D721Med (cell line): ENCODE measurements around the gene NPC1.

Experiments
- DNase-seq: peaks from one replicate; pipeline ENCODE4 v3.0.0; 2011; ENCODE audit warnings: low spot score; ENCODE audit not compliant: insufficient read length
- FAIRE-seq: peaks from 2 replicates; lab custom pipeline; 2011; peaks lifted over from hg19 to GRCh38; lab: Jason Lieb, UNC
- TF ChIP-seq, protein P1 (sequence below): IDR thresholded peaks from 2 replicates; pipeline ENCODE4 v1.5.1; 2012; ENCODE audit warnings: mild to moderate bottlenecking, control low read depth; ENCODE audit not compliant: insufficient read depth; ENCODE audit errors: missing control alignments

Gene NPC1

DNA sequence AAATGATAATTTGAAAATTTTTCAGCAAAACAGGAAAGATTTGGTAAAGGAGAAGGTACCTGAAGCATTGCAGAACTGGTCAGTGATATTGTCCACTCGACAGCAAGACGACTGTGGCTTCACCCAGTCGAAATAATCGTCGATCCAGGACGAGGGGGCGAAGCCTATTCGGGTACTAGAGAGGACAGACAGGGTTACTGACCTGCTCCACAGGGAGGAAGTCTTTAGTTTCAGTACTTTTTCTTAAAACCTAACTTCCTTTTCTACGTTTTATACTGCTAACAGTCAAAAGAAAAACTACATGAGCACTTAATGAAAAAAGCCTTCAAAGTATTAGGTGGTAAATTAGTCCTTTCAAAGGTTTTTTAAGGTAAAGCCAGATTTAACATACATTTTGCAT is 47.0 kb downstream of the NPC1 start:
- no peak for DNase-seq
- TF ChIP-seq, protein P1, sequence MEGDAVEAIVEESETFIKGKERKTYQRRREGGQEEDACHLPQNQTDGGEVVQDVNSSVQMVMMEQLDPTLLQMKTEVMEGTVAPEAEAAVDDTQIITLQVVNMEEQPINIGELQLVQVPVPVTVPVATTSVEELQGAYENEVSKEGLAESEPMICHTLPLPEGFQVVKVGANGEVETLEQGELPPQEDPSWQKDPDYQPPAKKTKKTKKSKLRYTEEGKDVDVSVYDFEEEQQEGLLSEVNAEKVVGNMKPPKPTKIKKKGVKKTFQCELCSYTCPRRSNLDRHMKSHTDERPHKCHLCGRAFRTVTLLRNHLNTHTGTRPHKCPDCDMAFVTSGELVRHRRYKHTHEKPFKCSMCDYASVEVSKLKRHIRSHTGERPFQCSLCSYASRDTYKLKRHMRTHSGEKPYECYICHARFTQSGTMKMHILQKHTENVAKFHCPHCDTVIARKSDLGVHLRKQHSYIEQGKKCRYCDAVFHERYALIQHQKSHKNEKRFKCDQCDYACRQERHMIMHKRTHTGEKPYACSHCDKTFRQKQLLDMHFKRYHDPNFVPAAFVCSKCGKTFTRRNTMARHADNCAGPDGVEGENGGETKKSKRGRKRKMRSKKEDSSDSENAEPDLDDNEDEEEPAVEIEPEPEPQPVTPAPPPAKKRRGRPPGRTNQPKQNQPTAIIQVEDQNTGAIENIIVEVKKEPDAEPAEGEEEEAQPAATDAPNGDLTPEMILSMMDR: no peak
- FAIRE-seq: no peak

DNA sequence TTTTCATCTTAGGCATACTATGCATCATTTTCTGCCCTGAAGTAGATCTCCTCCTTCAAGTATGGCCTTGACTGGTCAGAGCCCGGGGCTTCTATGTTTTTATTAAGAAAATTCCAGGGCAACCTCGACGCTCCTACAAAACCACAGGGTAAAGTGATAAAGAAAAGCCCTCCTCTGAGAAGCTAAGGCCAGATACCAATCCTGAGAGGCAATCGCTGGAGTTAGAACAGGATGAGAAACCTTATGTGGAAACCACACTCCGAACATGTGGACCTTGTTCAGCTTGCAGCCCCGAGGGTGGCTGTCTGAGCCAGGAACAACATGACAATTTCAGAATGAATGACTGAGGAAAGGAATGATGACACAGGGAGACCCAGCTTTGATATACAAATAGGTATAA is 47.4 kb downstream of the NPC1 start:
- DNase-seq: no peak
- TF ChIP-seq, protein P1: no peak
- no peak for FAIRE-seq

DNA sequence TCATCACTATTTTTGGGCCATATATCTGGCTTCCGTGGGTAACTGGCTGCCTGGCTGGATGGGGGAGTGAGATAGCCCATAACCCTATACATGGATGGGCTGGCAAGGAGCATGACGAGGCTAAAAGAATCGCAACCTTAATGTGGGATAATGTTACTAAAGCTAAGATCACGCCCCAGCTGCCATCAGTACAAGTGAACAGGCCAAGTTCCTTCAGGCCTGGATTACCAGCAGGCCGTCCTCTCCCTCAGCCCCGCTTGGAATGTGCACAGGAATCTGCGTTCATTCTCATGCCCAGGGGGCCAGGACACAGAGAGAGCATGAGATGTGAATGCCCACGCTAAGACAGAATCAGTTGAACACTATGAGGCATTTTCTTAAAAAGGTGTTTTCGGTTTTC is 48.3 kb downstream of the NPC1 start:
- no peak for DNase-seq
- TF ChIP-seq, protein P1: no peak
- FAIRE-seq: no peak

DNA sequence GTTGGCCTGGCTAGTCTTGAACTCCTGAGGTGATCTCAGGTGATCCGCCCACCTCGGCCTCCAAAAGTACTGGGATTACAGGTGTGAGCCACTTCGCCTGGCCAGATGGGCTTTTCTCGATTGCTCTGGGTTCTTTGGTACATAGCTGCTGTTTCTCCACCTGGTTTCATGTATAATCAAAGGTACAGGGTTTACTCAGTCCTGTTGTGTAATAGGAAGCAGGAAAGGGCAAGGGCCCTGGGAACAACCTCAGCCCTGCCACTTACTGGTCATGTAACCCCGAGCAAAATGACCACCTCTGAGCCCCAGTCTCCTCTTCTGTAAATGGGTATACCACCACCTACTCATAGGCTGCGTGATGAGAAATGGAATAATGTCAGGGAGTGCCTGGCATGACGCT is 49.0 kb downstream of the NPC1 start:
- no peak for FAIRE-seq

DNA sequence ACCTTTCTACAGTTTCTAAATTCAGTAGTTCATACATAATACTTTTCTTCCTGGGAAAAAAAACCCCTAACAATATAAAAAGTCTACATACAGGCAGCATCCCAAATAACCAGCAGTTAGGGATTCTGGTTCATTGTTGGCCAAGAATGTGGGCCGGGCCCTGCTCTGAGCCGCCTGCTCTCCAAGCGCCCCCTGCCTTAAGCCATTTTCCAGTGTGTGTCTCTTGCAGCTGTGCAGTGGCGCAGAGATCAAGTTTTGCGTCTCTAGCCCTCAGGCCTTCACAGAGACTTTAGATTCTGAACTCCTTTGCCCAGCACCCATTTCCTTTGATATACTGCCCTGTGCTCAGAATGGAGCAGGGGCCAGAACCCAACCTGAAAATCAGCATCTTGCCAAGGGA is 50.1 kb downstream of the NPC1 start:
- DNase-seq (no peak), FAIRE-seq (no peak)
- TF ChIP-seq, protein P1: no peak

More for the DNA sequence above, 49.0 kb downstream of the NPC1 start:
- TF ChIP-seq, protein P1: no peak
- no peak for DNase-seq

DNA sequence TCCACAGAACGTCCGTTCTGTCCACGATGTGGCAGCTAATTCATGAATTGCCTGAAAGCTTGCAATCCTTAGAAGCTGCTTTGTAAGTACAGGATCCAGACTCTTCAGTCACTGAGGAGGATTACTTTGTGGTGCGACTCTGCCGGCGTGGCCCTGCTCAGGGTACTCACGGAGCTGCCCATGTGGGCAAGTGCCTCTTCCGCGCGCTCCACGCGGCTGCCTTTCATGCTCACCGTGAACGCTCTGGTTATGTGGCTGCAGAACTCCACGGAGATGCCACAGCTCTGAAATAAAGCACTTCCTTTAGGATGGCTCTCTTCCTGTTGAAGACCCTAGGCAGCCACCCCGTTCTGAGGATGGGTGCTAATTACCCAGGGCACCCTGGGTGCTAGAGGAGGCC is 52.0 kb downstream of the NPC1 start:
- TF ChIP-seq, protein P1: no peak
- DNase-seq: no peak
- no peak for FAIRE-seq

DNA sequence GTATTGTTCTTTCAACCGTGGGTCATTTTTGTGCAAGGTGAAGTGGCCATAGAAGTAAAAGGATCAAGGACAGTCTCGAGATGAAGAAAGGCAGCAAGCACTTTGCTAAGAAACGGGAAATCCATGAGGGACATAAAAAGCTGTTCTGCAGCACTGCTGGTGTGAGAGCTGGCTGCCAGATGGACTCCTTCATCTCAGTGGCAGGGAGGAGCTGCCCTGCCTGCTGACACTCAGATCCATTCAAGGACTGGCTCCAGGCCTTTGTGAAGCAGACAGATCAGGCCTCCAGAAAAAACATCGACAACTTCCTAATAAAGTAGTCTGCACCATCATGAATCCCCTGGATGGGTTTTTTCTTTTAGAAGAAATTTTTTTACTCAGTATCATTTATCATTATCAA is 53.5 kb downstream of the NPC1 start:
- DNase-seq (no peak), FAIRE-seq (no peak)
- TF ChIP-seq, protein P1: no peak
